NOMO-1 treated with DMSO at 0.1 percent for 48 hours (cell line): ENCODE measurements around the gene PROM2.
"Not testable (repeated sequence)": the region's sequence is repeated elsewhere in the genome, so short reads cannot be mapped to it uniquely, and the experiment has no call there.

Source experiments
- DNase-seq: peaks from one replicate; lab custom pipeline; 2025; ENCODE audit not compliant: unreplicated experiment; lab: John Stamatoyannopoulos, UW

PROM2 gene

DNA sequence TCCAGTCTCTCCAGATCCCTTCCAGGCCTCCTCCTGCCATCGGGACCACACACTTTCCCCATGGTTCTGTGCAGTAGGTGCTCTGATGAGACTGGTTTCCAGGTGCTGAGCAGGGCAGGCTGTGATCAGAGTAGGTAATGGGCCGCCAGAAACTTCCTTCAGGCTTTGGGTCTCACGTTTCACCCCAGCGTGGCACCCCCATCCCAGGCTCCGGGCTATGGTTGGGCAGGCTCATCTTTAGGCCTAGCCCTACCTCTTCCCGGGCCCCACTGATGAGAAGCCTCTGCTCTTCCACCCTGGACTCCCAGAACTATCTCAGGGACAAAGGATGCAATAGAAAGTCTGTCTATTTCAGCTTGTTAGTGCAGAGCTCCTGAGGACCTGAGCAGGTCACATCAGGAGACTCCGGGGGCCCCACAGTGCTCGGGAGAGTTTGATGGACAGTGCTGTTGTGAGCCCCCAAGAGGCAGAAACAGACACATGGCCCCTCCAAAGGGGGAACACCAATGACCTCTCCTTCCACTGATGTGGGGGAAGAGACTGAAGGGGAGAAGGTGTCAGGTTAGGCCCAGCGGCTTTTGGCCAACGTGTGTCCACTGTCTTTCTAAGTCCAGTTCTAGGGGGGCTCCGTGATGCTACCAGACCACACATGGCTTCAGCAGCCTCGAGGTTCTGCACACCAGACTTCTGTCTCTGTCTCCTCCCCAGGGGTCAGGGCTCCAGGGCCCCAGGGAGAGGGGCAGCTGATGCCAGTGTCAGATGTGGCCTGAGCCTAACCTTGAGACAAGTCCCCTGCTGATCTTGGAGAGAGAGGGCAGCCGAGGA is 5.8 kb upstream of the PROM2 start:
- no peak for DNase-seq

- no peak for DNase-seq
Measured at GRCh38 chr2:95269036-95269680, 5.1 kb upstream of the PROM2 start.

- DNase-seq: not testable (repeated sequence)
Measured at GRCh38 chr2:95269745-95270144, 4.5 kb upstream of the PROM2 start.

DNA sequence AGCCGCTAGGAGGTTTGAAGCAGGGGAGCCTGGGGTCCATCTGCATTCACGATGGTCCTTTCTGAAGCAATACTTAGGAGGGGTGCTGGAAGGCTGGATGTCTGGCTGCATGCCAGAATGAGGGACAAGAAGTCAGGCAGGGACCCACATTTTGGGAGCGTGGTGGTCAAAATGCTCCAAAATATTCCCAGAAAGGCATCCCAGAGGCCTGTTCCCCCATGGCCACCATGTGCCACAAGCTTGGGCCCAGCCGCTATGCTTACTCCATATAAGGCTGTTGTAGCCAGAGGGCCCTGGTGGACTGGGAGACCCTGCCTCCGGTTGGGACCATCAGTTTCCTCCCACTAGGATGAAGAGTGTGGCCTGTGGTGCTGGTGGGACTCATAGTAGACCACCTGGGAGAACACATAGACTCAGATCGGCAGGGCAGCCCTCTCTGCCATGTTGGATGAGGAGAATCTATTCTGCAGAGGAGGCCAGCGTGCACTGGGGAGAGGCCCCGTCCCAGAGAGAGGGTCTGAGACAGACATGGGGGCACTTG is 3.6 kb upstream of the PROM2 start:
- no peak for DNase-seq

GRCh38 chr2:95271381-95271971 is 2.8 kb upstream of the PROM2 start:
- DNase-seq: no peak

- no peak for DNase-seq
Measured at GRCh38 chr2:95272299-95272751, 1.9 kb upstream of the PROM2 start.

GRCh38 chr2:95272781-95273180 is 1.5 kb upstream of the PROM2 start:
- no peak for DNase-seq

- DNase-seq: no peak
Measured at GRCh38 chr2:95273566-95274290, 521 bp upstream of the PROM2 start.

- DNase-seq: no peak
Measured at GRCh38 chr2:95275151-95275515, 884 bp downstream of the PROM2 start.

- DNase-seq: no peak
Measured at GRCh38 chr2:95275601-95276243, 1.5 kb downstream of the PROM2 start.

DNA sequence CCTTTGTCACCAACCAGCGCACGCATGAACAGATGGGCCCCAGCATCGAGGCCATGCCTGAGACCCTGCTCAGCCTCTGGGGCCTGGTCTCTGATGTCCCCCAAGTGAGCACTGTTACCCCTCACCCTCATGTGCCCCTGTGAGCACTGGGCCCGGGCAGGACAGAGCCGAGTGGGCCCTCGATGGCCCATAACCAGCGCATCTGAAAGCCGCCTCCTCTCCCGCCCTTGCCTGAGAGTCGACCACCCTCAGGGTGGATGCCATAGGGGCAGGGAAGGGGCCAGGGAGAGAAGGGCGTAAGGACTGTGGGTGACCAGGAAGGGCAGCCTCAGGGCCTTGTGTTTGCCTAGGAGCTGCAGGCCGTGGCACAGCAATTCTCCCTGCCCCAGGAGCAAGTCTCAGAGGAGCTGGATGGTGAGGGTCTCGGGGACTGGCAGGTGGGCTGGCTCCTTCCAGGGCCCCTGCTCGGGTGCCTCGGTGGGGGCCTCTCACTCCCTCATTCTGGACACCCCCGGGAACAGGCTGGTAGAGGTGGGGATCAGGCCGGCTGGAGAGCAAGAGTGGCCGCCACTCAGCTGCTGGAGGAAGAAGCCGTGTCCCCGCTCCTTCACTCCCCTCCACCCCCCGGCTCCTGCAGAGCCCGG is 2.1 kb downstream of the PROM2 start:
- no peak for DNase-seq

DNA sequence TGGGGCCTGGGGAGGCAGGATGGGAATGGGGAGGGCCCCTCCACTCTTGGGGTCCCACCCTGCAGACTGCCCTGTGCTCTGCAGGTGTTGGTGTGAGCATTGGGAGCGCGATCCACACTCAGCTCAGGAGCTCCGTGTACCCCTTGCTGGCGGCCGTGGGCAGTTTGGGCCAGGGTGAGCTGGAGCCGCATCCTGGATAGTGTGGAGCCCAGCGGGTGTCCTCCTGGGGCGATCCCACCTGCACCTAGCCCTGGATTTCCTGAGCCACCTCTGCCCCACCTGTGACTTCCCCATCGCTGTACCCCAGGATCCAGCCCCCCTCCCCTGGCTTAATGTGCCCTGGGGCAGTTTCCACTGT is 2.6 kb downstream of the PROM2 start:
- DNase-seq: no peak

DNA sequence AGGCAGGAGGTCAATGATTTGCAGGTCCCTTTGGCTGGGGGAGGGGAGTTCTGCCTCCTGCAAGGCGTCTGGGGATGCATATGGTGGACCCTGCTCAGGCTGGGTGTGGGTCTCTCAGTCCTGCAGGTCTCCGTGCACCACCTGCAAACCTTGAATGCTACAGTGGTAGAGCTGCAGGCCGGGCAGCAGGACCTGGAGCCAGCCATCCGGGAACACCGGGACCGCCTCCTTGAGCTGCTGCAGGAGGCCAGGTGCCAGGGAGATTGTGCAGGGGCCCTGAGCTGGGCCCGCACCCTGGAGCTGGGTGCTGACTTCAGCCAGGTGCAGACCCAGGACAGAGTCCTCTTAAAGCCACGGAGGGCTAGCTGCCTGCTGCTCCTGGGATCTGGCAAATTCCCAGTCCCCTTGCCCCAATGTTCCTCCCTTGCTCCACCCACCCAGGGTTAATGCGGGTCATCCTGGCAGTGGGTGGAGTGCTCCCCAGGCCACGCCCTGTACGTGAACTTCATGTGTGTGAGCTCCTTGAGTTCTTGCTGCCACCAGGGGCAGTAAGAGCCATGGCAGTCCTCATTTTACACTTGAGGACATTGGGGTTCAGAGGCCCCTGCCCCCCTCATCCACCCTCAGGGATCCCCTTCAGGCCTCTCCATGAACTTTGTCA is 3.1 kb downstream of the PROM2 start:
- DNase-seq: no peak

- no peak for DNase-seq
Measured at GRCh38 chr2:95278051-95278471, 3.8 kb downstream of the PROM2 start.

GRCh38 chr2:95278637-95279225 is 4.5 kb downstream of the PROM2 start:
- no peak for DNase-seq

DNA sequence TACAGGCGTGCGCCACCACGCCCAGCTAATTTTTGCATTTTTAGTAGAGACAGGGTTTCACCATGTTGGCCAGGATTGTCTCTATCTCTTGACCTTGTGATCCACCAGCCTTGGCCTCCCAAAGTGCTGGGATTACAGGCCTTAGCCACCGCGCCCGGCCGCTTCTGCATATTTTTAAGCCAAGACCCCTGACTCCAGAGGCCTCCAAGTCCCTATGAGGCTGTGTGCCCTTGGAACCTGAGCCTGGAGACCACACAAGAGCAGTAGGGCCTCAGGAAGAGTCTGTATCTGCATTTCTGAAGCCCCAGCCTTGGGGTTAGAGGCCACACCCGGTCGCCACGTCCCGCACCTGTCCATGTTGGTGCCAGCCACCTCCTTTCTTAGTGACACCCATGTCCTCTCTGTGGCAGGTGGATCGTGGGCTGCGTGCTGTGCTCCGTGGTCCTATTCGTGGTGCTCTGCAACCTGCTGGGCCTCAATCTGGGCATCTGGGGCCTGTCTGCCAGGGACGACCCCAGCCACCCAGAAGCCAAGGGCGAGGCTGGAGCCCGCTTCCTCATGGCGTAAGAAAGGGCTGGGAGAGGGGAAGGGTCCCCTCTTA is 5.3 kb downstream of the PROM2 start:
- no peak for DNase-seq

GRCh38 chr2:95281071-95281470 is 6.8 kb downstream of the PROM2 start:
- DNase-seq: no peak

GRCh38 chr2:95281786-95282185 is 7.5 kb downstream of the PROM2 start:
- no peak for DNase-seq

DNA sequence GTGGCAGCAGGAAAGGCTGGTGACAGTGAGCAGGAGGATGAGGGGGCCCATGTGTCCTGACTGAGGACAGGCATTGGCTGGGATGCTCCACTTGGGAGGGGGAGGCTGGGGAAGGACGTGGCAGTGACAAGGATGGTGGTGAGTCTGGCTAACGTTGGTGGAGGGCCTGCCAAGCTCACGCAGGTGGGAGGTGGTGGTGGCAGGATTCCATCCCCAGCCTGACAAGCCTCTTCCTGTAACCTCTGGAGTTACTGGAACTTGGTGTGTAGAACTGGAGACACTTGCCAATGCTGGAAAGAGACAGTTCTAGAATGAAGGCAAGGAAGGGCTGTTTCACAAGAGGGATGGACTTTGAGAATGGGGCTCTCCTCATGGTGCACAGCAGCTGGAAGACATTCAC is 8.2 kb downstream of the PROM2 start:
- no peak for DNase-seq
